ENCODE data around the gene DCAF16.

Gene DCAF16

GRCh38 chr4:17807446-17807845 lies 3.1 kb downstream of the DCAF16 start:
- no peak for DNase-seq (ENCODE audit: low spot score)
- TF ChIP-seq CTCF (IDR thresholded peaks at IDR 0.05; ENCODE audit: extremely low read depth, missing control alignments), result no peak

- DNase-seq (ENCODE audit: low spot score), result no peak
These were observed 4.9 kb downstream of the DCAF16 start for GRCh38 chr4:17805580-17806155.

GRCh38 chr4:17797808-17798207 lies 12.7 kb downstream of the DCAF16 start:
- DNase-seq (ENCODE audit: low spot score), result no peak
- TF ChIP-seq CTCF (IDR thresholded peaks at IDR 0.05; ENCODE audit: extremely low read depth, missing control alignments), result no peak

More at GRCh38 chr4:17805580-17806155, 4.9 kb downstream of the DCAF16 start:
- TF ChIP-seq CTCF (IDR thresholded peaks at IDR 0.05; ENCODE audit: extremely low read depth, missing control alignments), result no peak

- TF ChIP-seq CTCF (IDR thresholded peaks at IDR 0.05; ENCODE audit: extremely low read depth, missing control alignments), result no peak
- no peak for DNase-seq (ENCODE audit: low spot score)
These were observed 15.8 kb downstream of the DCAF16 start for GRCh38 chr4:17794730-17795129.

- TF ChIP-seq CTCF (IDR thresholded peaks at IDR 0.05; ENCODE audit: extremely low read depth, missing control alignments), result no peak
- DNase-seq (ENCODE audit: low spot score), result no peak
These were observed 21.6 kb downstream of the DCAF16 start for GRCh38 chr4:17788956-17789355.

GRCh38 chr4:17787315-17787714 lies 23.2 kb downstream of the DCAF16 start:
- TF ChIP-seq CTCF (IDR thresholded peaks at IDR 0.05; ENCODE audit: extremely low read depth, missing control alignments), result no peak
- DNase-seq (ENCODE audit: low spot score), result no peak

GRCh38 chr4:17786567-17786966 lies 24.0 kb downstream of the DCAF16 start:
- no peak for DNase-seq (ENCODE audit: low spot score)
- TF ChIP-seq CTCF (IDR thresholded peaks at IDR 0.05; ENCODE audit: extremely low read depth, missing control alignments), result no peak
